Ascending aorta (tissue), 2 donors: ENCODE measurements around the gene TNRC6B. TPM values are rescaled to one million over a fixed set of nuclear protein-coding genes. Genes with fewer than 3 reads are reported as not detected.
"Not testable (repeated sequence)": the region's sequence is repeated elsewhere in the genome, so short reads cannot be mapped to it uniquely, and the experiment has no call there.

Experiments used
- DNase-seq, 2 donors: peaks; one replicate each; pipeline ENCODE4 v3.0.0-alpha.2; 2019; ENCODE audit warnings: low spot score in 2 of 2
- H3K27ac ChIP-seq, 2 donors: fragments of 200-600 bp; sonication (generic); one replicate each; pipeline ENCODE4 v1.5.1; 2016 to 2017; ENCODE audit warnings: mild to moderate bottlenecking in 1 of 2
- H3K27me3 ChIP-seq: fragments of 200-600 bp; sonication (generic); one replicate; pipeline ENCODE4 v1.5.1; 2017
- H3K36me3 ChIP-seq, 2 donors: fragments of 200-600 bp; sonication (generic); one replicate each; pipeline ENCODE4 v1.5.1; 2016
- H3K4me1 ChIP-seq, 2 donors: fragments of 200-600 bp; sonication (generic); one replicate each; pipeline ENCODE4 v1.5.1; 2016 to 2017; ENCODE audit warnings: mild to moderate bottlenecking in 1 of 2
- H3K4me3 ChIP-seq, 2 donors: fragments of 200-600 bp; sonication (generic); one replicate each; pipeline ENCODE4 v1.5.1; 2016 to 2017; ENCODE audit warnings: mild to moderate bottlenecking in 1 of 2
- H3K9me3 ChIP-seq, 2 donors: fragments of 200-600 bp; sonication (generic); one replicate each; pipeline ENCODE4 v1.5.1; 2016
- CTCF ChIP-seq, 3 experiments: fragments of 200-600 bp in 2 of 3; fragments of 450-650 bp in 1 of 3; sonication (generic) in 2 of 3; IDR thresholded peaks; one replicate each; pipeline ENCODE4 v1.5.1; 2016 to 2019; ENCODE audit warnings: antibody characterized with exemption in 3 of 3, mild to moderate bottlenecking in 1 of 3, moderate library complexity in 1 of 3
- intact Hi-C: fragments of 100-400 bp; cut with DNase I; formaldehyde crosslinking; loops from one replicate; pipeline ENCODE4 v1.15.1; 2023
- total RNA-seq: library from RNA; depleted of rRNA; stranded (reverse); fragments of >200 nt; gene quantifications from one replicate; pipeline ENCODE4 v1.1.0, GENCODE V29; 2016

Gene TNRC6B
- total RNA-seq, 1 donor from 2014 or later = 22.4 TPM

DNA sequence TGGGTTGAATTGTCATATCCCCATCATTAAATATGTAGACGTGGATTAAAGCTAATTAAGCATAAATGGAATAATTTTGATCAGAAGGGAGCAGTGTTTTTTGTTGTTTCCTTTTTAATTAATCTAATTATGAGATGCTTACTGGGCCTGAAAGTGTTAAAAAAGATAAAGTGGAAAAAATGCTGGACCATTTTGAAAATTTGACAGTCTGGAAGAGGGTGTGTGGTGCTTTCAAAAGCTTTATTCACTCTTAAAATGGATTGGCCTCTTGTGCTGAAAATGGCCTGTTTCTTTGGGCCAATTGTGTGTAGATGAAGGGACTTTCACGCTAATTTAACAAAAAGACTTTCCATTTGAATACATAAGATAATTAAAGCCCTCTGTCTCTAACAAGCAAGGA lies 1.8 kb downstream of the TNRC6B start:
- no peak for TF ChIP-seq CTCF (IDR thresholded peaks at IDR 0.05)
- intact Hi-C loops = loop anchor here (2.0 to 5.0 kb wide), 6 partner anchors 17 to 647 kb away; partner anchors contain the start of genes ADSL and RPS19BP1

DNA sequence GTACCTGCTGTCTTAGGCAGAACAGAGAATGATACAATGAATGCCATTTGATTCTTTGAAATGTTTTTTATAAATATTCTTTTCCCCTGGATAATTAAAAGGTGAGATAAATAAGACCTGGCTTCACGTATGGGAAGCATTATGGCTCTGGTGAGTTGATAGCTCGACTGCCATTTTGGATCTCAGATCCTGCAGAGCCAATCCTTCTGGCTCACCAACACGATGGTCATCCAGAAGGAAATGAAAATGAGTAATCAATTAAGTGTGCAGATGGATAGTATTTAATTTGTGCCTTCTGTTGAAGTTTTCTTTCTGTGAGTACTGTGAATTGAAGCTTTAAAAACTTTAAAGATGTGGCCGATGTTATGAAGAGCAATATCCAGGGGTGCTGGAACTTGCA lies 2.7 kb downstream of the TNRC6B start:
- intact Hi-C loops = no loop called here
- Histone ChIP-seq H3K4me3 (peak overlapping the region; percentile 65 to 67), H3K27me3 (no peaks in the 10 kb centered on the region), H3K9me3 (no peaks in the 10 kb centered on the region), H3K27ac (peak overlapping the region; percentile 56 to 82), H3K36me3 (no peaks in the 10 kb centered on the region), H3K4me1 (peaks cover 7 to 38% of the 10 kb centered on the region in 2 donors)
- TF ChIP-seq CTCF (IDR thresholded peaks at IDR 0.05) = no peak
- no peak for DNase-seq

More for the DNA sequence above, 1.8 kb downstream of the TNRC6B start:
- H3K36me3 ChIP-seq = no peaks in the 10 kb centered on the region
- no peaks in the 10 kb centered on the region for H3K9me3 ChIP-seq
- H3K27ac ChIP-seq = peak overlapping the region; percentile 56 to 82
- DNase-seq = no peak
- H3K4me1 ChIP-seq = peaks cover 7 to 44% of the 10 kb centered on the region in 2 donors
- peak overlapping the region; percentile 65 to 67 for H3K4me3 ChIP-seq
- no peaks in the 10 kb centered on the region for H3K27me3 ChIP-seq

- intact Hi-C loops = no loop called here
- peaks cover 7 to 29% of the 10 kb centered on the region in 2 donors for H3K4me1 ChIP-seq
- H3K9me3 ChIP-seq = no peaks in the 10 kb centered on the region
- peak overlapping the region; percentile 56 to 82 for H3K27ac ChIP-seq
- no peaks in the 10 kb centered on the region for H3K27me3 ChIP-seq
- peak overlapping the region in 1 of 2 donors; percentile 67 for H3K4me3 ChIP-seq
- DNase-seq = no peak
- H3K36me3 ChIP-seq = no peaks in the 10 kb centered on the region
- TF ChIP-seq CTCF (IDR thresholded peaks at IDR 0.05) = no peak
Measured at GRCh38 chr22:40181323-40181722, 3.6 kb downstream of the TNRC6B start.

- H3K36me3 ChIP-seq = no peaks in the 10 kb centered on the region
- DNase-seq = no peak
- H3K27ac ChIP-seq = peak overlapping the region; percentile 31 to 82
- TF ChIP-seq CTCF (IDR thresholded peaks at IDR 0.05) = no peak
- no peak overlapping the region for H3K4me3 ChIP-seq
- no peaks in the 10 kb centered on the region for H3K27me3 ChIP-seq
- H3K4me1 ChIP-seq = peaks cover 1 to 19% of the 10 kb centered on the region in 2 donors
- intact Hi-C loops = no loop called here
- H3K9me3 ChIP-seq = no peaks in the 10 kb centered on the region
Measured at GRCh38 chr22:40182231-40182835, 4.6 kb downstream of the TNRC6B start.

DNA sequence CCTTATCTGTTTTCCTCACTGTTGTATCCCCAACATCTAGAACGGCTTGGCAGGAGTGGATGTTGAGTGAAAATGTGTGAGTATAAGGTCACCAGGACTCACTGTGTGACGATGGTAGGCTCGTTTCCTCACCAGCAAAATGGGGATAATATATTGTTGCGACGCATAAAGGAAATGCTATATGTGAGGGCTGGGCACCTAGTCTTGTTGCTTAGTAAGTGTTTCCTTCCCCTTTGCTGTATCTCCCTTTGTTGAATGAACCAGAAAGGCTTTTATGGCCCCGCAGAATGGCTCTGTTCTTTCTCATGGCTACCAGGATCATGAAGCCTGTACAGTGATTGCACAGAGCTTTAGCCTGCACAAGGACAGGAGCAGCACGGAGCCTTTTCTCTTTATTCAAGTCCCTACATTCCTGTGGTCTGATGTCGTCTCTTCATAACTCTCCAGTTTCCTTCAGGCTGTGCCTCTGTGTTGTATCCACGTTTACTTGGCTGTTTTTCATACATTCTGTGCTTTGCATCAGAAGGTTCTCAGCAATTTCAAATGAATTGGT lies 5.4 kb downstream of the TNRC6B start:
- peaks cover 0 to 19% of the 10 kb centered on the region in 2 donors for H3K4me1 ChIP-seq
- no peaks in the 10 kb centered on the region for H3K27me3 ChIP-seq
- H3K4me3 ChIP-seq = peak overlapping the region in 1 of 2 donors; percentile 45
- H3K9me3 ChIP-seq = no peaks in the 10 kb centered on the region
- TF ChIP-seq CTCF (IDR thresholded peaks at IDR 0.05) = no peak
- DNase-seq = no peak
- H3K36me3 ChIP-seq = no peaks in the 10 kb centered on the region
- H3K27ac ChIP-seq = peak overlapping the region; percentile 31 to 82
- intact Hi-C loops = no loop called here

- H3K27me3 ChIP-seq, H3K4me3 ChIP-seq, DNase-seq, H3K9me3 ChIP-seq, intact Hi-C loops, H3K36me3 ChIP-seq: not testable (repeated sequence)
- Histone ChIP-seq H3K27ac (peak overlapping the region in 1 of 2 donors; percentile 82), H3K4me1 (peaks cover 0 to 19% of the 10 kb centered on the region in 2 donors)
Measured at GRCh38 chr22:40183603-40184002, 5.9 kb downstream of the TNRC6B start.
